GM23338 (cell line): ENCODE data around the gene FBXL14. TPM values are rescaled to one million over a fixed set of nuclear protein-coding genes. Genes with fewer than 3 reads are reported as not detected.

ENCODE experiments used
- ATAC-seq: fragments of 200-7000 bp; cut with Tn5 transposase; 3 replicates; pipeline ENCODE4 v1.9.1; 2020
- DNase-seq: peaks from one replicate; pipeline ENCODE4 v3.0.0-alpha.2; 2015; ENCODE audit warnings: low spot score
- H2AFZ ChIP-seq: fragments of 200-600 bp; sonication (generic); 2 replicates; pipeline ENCODE4 v1.8.0; 2016; ENCODE audit warnings: antibody characterized with exemption, mild to moderate bottlenecking, moderate library complexity
- H3F3A ChIP-seq: fragments of 200-600 bp; sonication (generic); replicated peaks from 2 replicates; pipeline ENCODE4 v1.8.0; 2017; ENCODE audit warnings: antibody characterized with exemption, mixed run types, low read depth
- H3K27ac ChIP-seq: fragments of 200-600 bp; sonication (generic); 2 replicates; pipeline ENCODE4 v1.6.1; 2016; ENCODE audit warnings: low read depth
- H3K27me3 ChIP-seq: fragments of 200-600 bp; sonication (generic); 2 replicates; pipeline ENCODE4 v1.8.0; 2016; ENCODE audit warnings: mild to moderate bottlenecking, mixed run types, moderate library complexity; ENCODE audit not compliant: insufficient read depth
- H3K36me3 ChIP-seq: fragments of 200-600 bp; sonication (generic); 2 replicates; pipeline ENCODE4 v1.8.0; 2016; ENCODE audit warnings: mild to moderate bottlenecking; ENCODE audit not compliant: insufficient read depth
- H3K4me1 ChIP-seq: fragments of 200-600 bp; sonication (generic); 2 replicates; pipeline ENCODE4 v1.8.0; 2016; ENCODE audit warnings: mild to moderate bottlenecking, moderate library complexity; ENCODE audit not compliant: insufficient read depth
- H3K4me2 ChIP-seq: fragments of 200-600 bp; sonication (generic); 2 replicates; pipeline ENCODE4 v1.7.1; 2017; ENCODE audit warnings: mixed run types
- H3K4me3 ChIP-seq: fragments of 200-600 bp; sonication (generic); 2 replicates; pipeline ENCODE4 v1.6.1; 2016; ENCODE audit warnings: mixed run types
- H3K79me2 ChIP-seq: fragments of 200-600 bp; sonication (generic); replicated peaks from 2 replicates; pipeline ENCODE4 v1.8.0; 2017; ENCODE audit warnings: mild to moderate bottlenecking; ENCODE audit not compliant: insufficient read depth
- H3K9me2 ChIP-seq: fragments of 200-600 bp; sonication (generic); 2 replicates; pipeline ENCODE4 v1.8.0; 2017; ENCODE audit not compliant: insufficient read depth
- H4K20me1 ChIP-seq: fragments of 200-600 bp; sonication (generic); replicated peaks from 2 replicates; pipeline ENCODE4 v1.8.0; 2017; ENCODE audit warnings: mild to moderate bottlenecking; ENCODE audit not compliant: insufficient read depth
- H3K27ac Mint-ChIP-seq: 2 replicates; pipeline ENCODE4 v1.8.0; 2020; ENCODE audit warnings: inconsistent platforms, mild to moderate bottlenecking, moderate library complexity, mixed read lengths
- H3K27me3 Mint-ChIP-seq: 3 replicates; pipeline ENCODE4 v1.8.0; 2022; ENCODE audit warnings: low read depth, mild to moderate bottlenecking, moderate library complexity, mixed read lengths, inconsistent platforms; ENCODE audit not compliant: insufficient read depth, poor library complexity
- H3K36me3 Mint-ChIP-seq: 3 replicates; pipeline ENCODE4 v1.8.0; 2021; ENCODE audit warnings: low read depth, mild to moderate bottlenecking, inconsistent platforms, moderate library complexity, mixed read lengths
- H3K4me1 Mint-ChIP-seq: 3 replicates; pipeline ENCODE4 v1.8.0; 2020; ENCODE audit warnings: mild to moderate bottlenecking, inconsistent platforms, mixed read lengths
- H3K4me3 Mint-ChIP-seq: 3 replicates; pipeline ENCODE4 v1.8.0; 2021; ENCODE audit warnings: moderate library complexity, mild to moderate bottlenecking, inconsistent platforms, mixed read lengths
- H3K9me3 Mint-ChIP-seq: 3 replicates; pipeline ENCODE4 v1.8.0; 2020; ENCODE audit warnings: moderate library complexity, mild to moderate bottlenecking, inconsistent platforms, mixed read lengths
- CREB1 ChIP-seq: fragments of 250-450 bp; sonication (Bioruptor Pico); IDR thresholded peaks from 2 replicates; pipeline ENCODE4 v1.5.0; 2020; ENCODE audit warnings: low read depth, mild to moderate bottlenecking, moderate library complexity
- EZH2 ChIP-seq: fragments of 200-600 bp; sonication (generic); IDR thresholded peaks from one replicate; pipeline ENCODE4 v1.8.0; 2017; ENCODE audit warnings: antibody characterized with exemption, mild to moderate bottlenecking, low read depth; ENCODE audit not compliant: unreplicated experiment
- EZH2phosphoT487 ChIP-seq: fragments of 200-600 bp; sonication (generic); IDR thresholded peaks from one replicate; pipeline ENCODE4 v1.8.1; 2018; ENCODE audit warnings: antibody characterized with exemption; ENCODE audit not compliant: unreplicated experiment
- JUNB ChIP-seq: IDR thresholded peaks from one replicate; pipeline ENCODE4 v1.6.1; 2016; ENCODE audit warnings: antibody characterized with exemption; ENCODE audit not compliant: unreplicated experiment
- STAT1 ChIP-seq: IDR thresholded peaks from one replicate; pipeline ENCODE4 v1.6.1; 2016; ENCODE audit warnings: antibody characterized with exemption; ENCODE audit not compliant: unreplicated experiment
- ZNF331 ChIP-seq: fragments of 250-450 bp; sonication (Bioruptor Pico); IDR thresholded peaks from 2 replicates; pipeline ENCODE4 v1.5.0; 2020; ENCODE audit warnings: low read depth, mild to moderate bottlenecking, moderate library complexity
- ZNF462 ChIP-seq: fragments of 250-450 bp; sonication (Bioruptor Pico); IDR thresholded peaks from 2 replicates; pipeline ENCODE4 v1.5.0; 2020; ENCODE audit warnings: mild to moderate bottlenecking, moderate library complexity
- polyA plus RNA-seq: library from polyadenylated mRNA; unstranded; fragments of >200 nt; fragmentation: Nextera tagmentation; extraction: Ambion mirVana; gene quantifications from 2 replicates; pipeline ENCODE4 v1.2.1, GENCODE V29; 2016
- total RNA-seq: library from RNA; depleted of rRNA; stranded (reverse); fragments of >200 nt; shearing (Covaris generic); gene quantifications from 2 replicates; pipeline ENCODE4 v1.2.3, GENCODE V29; 2014
- TF ChIP-seq, protein P1 (sequence below): IDR thresholded peaks from one replicate; pipeline ENCODE4 v1.6.1; 2018; ENCODE audit warnings: antibody characterized with exemption; ENCODE audit not compliant: unreplicated experiment

Gene FBXL14
- total and polyA plus RNA-seq, 2 experiments from 2014 or later, result 0.74 to 9.4 TPM

DNA sequence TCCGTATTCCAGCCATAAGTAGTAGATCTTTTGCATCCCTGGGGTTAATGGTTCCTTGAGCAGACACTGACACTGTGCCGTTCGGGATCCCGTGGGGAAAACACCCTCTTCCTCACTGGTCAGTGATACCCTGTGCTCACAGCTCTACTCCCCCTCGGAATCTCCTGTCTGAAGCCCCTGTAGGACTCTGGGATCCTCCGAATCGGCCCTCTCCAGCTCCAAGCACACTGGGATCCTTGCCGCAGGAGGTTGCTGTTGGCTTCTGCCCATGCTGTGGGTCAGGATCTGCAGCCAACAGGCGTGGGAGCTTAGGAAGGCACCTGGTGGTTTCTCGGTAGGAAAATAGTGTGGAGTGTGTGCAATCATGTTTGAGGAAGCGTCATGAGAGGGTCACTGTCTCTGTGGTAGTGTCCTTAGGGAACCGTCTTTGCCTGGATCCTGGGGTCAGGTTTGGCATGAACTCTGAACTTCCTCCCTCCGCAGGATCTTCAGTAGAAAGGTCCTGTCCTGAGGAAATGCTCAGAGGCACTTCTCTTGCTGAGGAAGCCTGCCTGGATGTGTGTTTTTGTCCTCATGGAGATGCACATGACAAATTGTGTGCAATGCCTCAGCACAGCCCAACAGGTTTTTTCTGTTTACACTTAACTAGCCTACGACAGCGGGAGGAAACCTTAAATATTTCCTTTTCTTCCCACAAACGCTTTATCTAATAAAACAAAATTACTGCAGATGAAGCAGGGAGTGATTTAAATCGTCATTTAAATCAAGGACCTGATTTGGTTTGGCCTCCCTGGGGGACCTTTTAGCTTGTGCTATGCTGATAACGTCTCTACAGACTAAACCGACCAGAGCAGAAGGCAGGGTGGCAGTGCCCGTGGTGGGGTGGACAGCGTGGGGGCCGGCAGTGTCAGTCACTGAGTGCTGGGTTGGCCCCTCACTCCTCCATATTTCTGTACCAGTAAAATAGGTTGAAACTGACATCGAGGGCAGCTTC lies 18.7 kb downstream of the FBXL14 start (continued):
- no peak for TF ChIP-seq ZNF462 (CRISPR knock-in tag)
- TF ChIP-seq CREB1, result no peak
- TF ChIP-seq STAT1, result no peak
- TF ChIP-seq JUNB, result no peak
- no peak for TF ChIP-seq EZH2phosphoT487
- TF ChIP-seq EZH2, result no peak
- no peak for TF ChIP-seq ZNF331

DNA sequence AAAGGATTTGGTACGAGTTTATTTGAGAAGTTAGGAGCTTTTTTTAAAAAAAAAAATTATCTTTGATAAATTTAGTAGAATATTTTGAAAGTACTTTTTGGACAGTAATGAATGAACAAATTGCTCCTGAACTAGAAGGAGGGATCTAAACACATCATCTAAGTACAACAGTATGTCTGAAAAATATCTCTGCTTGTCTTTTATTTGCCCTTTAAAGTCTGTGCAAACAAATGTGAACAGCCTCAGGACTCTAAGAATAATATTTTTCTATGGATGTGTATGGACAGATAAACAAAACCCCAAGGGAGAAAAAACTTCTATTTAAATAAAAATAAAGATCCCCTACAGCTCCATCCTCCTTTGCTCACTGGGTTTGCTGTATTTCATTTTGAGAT lies 19.5 kb downstream of the FBXL14 start:
- no peak overlapping the region for H2AFZ ChIP-seq
- no peaks in the 10 kb centered on the region for H3K4me1 ChIP-seq
- no peak overlapping the region for H3K27ac ChIP-seq
- no peaks in the 10 kb centered on the region for H3K36me3 ChIP-seq
- H3K36me3 Mint-ChIP-seq, result peaks cover 6% of the 10 kb centered on the region; the same call in 2 of the 3 replicates
- H3K4me3 Mint-ChIP-seq, result no peak overlapping the region
- no peak overlapping the region for H3K4me3 ChIP-seq
- no peaks in the 10 kb centered on the region for H3K79me2 ChIP-seq
- H3K27me3 ChIP-seq, result no peaks in the 10 kb centered on the region
- ATAC-seq (no peak), DNase-seq (no peak)
- peaks cover 2% of the 10 kb centered on the region; the same call in 1 of the 3 replicates for H3K4me1 Mint-ChIP-seq
- H3K4me2 ChIP-seq, result no peak overlapping the region
- H3F3A ChIP-seq, result 0 out of 2 replicates have a peak, but pooled peaks cover 3% of the 10 kb centered on the region
- no peak overlapping the region for H3K27ac Mint-ChIP-seq
- H3K27me3 Mint-ChIP-seq, result peaks cover 22% of the 10 kb centered on the region
- H4K20me1 ChIP-seq, result no peaks in the 10 kb centered on the region; the same call in 1 of the 2 replicates
- peaks cover 8% of the 10 kb centered on the region for H3K9me3 Mint-ChIP-seq
- H3K9me2 ChIP-seq, result no peaks in the 10 kb centered on the region
- TF ChIP-seq, protein P1, sequence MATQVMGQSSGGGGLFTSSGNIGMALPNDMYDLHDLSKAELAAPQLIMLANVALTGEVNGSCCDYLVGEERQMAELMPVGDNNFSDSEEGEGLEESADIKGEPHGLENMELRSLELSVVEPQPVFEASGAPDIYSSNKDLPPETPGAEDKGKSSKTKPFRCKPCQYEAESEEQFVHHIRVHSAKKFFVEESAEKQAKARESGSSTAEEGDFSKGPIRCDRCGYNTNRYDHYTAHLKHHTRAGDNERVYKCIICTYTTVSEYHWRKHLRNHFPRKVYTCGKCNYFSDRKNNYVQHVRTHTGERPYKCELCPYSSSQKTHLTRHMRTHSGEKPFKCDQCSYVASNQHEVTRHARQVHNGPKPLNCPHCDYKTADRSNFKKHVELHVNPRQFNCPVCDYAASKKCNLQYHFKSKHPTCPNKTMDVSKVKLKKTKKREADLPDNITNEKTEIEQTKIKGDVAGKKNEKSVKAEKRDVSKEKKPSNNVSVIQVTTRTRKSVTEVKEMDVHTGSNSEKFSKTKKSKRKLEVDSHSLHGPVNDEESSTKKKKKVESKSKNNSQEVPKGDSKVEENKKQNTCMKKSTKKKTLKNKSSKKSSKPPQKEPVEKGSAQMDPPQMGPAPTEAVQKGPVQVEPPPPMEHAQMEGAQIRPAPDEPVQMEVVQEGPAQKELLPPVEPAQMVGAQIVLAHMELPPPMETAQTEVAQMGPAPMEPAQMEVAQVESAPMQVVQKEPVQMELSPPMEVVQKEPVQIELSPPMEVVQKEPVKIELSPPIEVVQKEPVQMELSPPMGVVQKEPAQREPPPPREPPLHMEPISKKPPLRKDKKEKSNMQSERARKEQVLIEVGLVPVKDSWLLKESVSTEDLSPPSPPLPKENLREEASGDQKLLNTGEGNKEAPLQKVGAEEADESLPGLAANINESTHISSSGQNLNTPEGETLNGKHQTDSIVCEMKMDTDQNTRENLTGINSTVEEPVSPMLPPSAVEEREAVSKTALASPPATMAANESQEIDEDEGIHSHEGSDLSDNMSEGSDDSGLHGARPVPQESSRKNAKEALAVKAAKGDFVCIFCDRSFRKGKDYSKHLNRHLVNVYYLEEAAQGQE, result no peak
- no peak for TF ChIP-seq JUNB
- no peak for TF ChIP-seq CREB1
